WTC11 (cell line): ENCODE data around the gene CCDC6. TPM values are rescaled to one million over a fixed set of nuclear protein-coding genes. Genes with fewer than 3 reads are reported as not detected.

Experiments
- ATAC-seq: fragments of 200-7000 bp; cut with Tn5 transposase; 2 replicates; pipeline ENCODE4 v1.10.0; 2021; ENCODE audit warnings: mild to moderate bottlenecking, moderate library complexity
- CTCF ChIA-PET: fragments of 300-600 bp; sonication (Branson Sonifier 250); formaldehyde crosslinking; loops from one replicate; lab custom pipeline; 2021; ENCODE audit warnings: antibody characterized with exemption; lab: Charles Lee
- POLR2A ChIA-PET: fragments of 350-600 bp; sonication (Branson Sonifier 250); formaldehyde crosslinking; loops from one replicate; lab custom pipeline; 2021; ENCODE audit warnings: antibody characterized with exemption; lab: Charles Lee
- DNase-seq: peaks from one replicate; pipeline ENCODE4 v3.0.0; 2021; ENCODE audit warnings: low spot score
- H3K27ac Mint-ChIP-seq: 2 replicates; pipeline ENCODE4 v1.8.0; 2021; ENCODE audit warnings: mixed read lengths
- H3K27me3 Mint-ChIP-seq: 2 replicates; pipeline ENCODE4 v1.8.0; 2021; ENCODE audit warnings: low read depth, mild to moderate bottlenecking, moderate library complexity, mixed read lengths
- H3K36me3 Mint-ChIP-seq: 2 replicates; pipeline ENCODE4 v1.8.0; 2021; ENCODE audit warnings: mixed read lengths
- H3K4me1 Mint-ChIP-seq: 2 replicates; pipeline ENCODE4 v1.8.0; 2022; ENCODE audit warnings: mixed read lengths
- H3K4me3 Mint-ChIP-seq: 2 replicates; pipeline ENCODE4 v1.8.0; 2021; ENCODE audit warnings: mild to moderate bottlenecking, moderate library complexity, mixed read lengths
- H3K9me3 Mint-ChIP-seq: 2 replicates; pipeline ENCODE4 v1.8.0; 2021; ENCODE audit warnings: mixed read lengths
- ATF1 ChIP-seq: sonication (generic); formaldehyde crosslinking; IDR thresholded peaks from 2 replicates; pipeline ENCODE4 v1.8.1; 2023; ENCODE audit warnings: mild to moderate bottlenecking, moderate library complexity, missing genetic modification reagents
- ETV6 ChIP-seq: sonication (generic); formaldehyde crosslinking; IDR thresholded peaks from 2 replicates; pipeline ENCODE4 v1.8.1; 2022; ENCODE audit warnings: mild to moderate bottlenecking, missing genetic modification reagents
- GTF2I ChIP-seq: fragments of 250-450 bp; sonication (Bioruptor Pico); conservative IDR thresholded peaks from 2 replicates; pipeline ENCODE4 v1.4.0; 2021; ENCODE audit warnings: mild to moderate bottlenecking
- KAT7 ChIP-seq: sonication (generic); formaldehyde crosslinking; IDR thresholded peaks from 2 replicates; pipeline ENCODE4 v1.8.1; 2023; ENCODE audit warnings: missing genetic modification reagents, mild to moderate bottlenecking, borderline replicate concordance
- RELA ChIP-seq: sonication (generic); formaldehyde crosslinking; IDR thresholded peaks from 2 replicates; pipeline ENCODE4 v1.8.1; 2022; ENCODE audit warnings: missing genetic modification reagents, mild to moderate bottlenecking, borderline replicate concordance
- SMAD3 ChIP-seq: sonication (generic); formaldehyde crosslinking; IDR thresholded peaks from 2 replicates; pipeline ENCODE4 v1.8.0; 2022; ENCODE audit warnings: missing genetic modification reagents, mild to moderate bottlenecking, borderline replicate concordance
- SOX15 ChIP-seq: fragments of 250-450 bp; sonication (Bioruptor Pico); IDR thresholded peaks from 2 replicates; pipeline ENCODE4 v1.9.0; 2021; ENCODE audit warnings: mild to moderate bottlenecking
- ZNF121 ChIP-seq: sonication (generic); formaldehyde crosslinking; IDR thresholded peaks from 2 replicates; pipeline ENCODE4 v1.8.0; 2023; ENCODE audit warnings: missing genetic modification reagents
- total RNA-seq: library from RNA; stranded (reverse); gene quantifications from 3 replicates; pipeline ENCODE4 v1.2.3, GENCODE V29; 2021
- TF ChIP-seq, protein P1 (sequence below): sonication (generic); formaldehyde crosslinking; IDR thresholded peaks from 2 replicates; pipeline ENCODE4 v1.8.1; 2022; ENCODE audit warnings: low read depth, mild to moderate bottlenecking, moderate library complexity, missing genetic modification reagents, borderline replicate concordance
- TF ChIP-seq, protein P2 (sequence below): sonication (generic); formaldehyde crosslinking; IDR thresholded peaks from 2 replicates; pipeline ENCODE4 v1.8.1; 2022; ENCODE audit warnings: mild to moderate bottlenecking, missing genetic modification reagents, moderate library complexity, borderline replicate concordance
- TF ChIP-seq, protein P3 (sequence below): sonication (generic); formaldehyde crosslinking; IDR thresholded peaks from 2 replicates; pipeline ENCODE4 v1.8.1; 2023; ENCODE audit warnings: mild to moderate bottlenecking, moderate library complexity, missing genetic modification reagents
- TF ChIP-seq, protein P4 (sequence below): fragments of 250-450 bp; sonication (Bioruptor Pico); IDR thresholded peaks from 2 replicates; pipeline ENCODE4 v1.9.0; 2021; ENCODE audit warnings: mild to moderate bottlenecking
- TF ChIP-seq, protein P5 (sequence below): sonication (generic); formaldehyde crosslinking; IDR thresholded peaks from 2 replicates; pipeline ENCODE4 v1.8.1; 2022; ENCODE audit warnings: mild to moderate bottlenecking, moderate library complexity, missing genetic modification reagents
- TF ChIP-seq, protein P6 (sequence below): sonication (generic); formaldehyde crosslinking; IDR thresholded peaks from 2 replicates; pipeline ENCODE4 v1.8.0; 2022; ENCODE audit warnings: mild to moderate bottlenecking, missing genetic modification reagents
- TF ChIP-seq, protein P7 (sequence below): sonication (generic); formaldehyde crosslinking; IDR thresholded peaks from 2 replicates; pipeline ENCODE4 v1.8.1; 2023; ENCODE audit warnings: mild to moderate bottlenecking, missing genetic modification reagents, borderline replicate concordance
- TF ChIP-seq, protein P8 (sequence below): sonication (generic); formaldehyde crosslinking; IDR thresholded peaks from 2 replicates; pipeline ENCODE4 v1.8.1; 2023; ENCODE audit warnings: mild to moderate bottlenecking, missing genetic modification reagents, moderate library complexity
- TF ChIP-seq, protein P9 (sequence below): fragments of 250-450 bp; sonication (Bioruptor Pico); IDR thresholded peaks from 2 replicates; pipeline ENCODE4 v1.9.0; 2021; ENCODE audit warnings: mild to moderate bottlenecking, borderline replicate concordance

CCDC6 gene
- total RNA-seq, 1 experiment from 2014 or later, result 55.2 TPM

DNA sequence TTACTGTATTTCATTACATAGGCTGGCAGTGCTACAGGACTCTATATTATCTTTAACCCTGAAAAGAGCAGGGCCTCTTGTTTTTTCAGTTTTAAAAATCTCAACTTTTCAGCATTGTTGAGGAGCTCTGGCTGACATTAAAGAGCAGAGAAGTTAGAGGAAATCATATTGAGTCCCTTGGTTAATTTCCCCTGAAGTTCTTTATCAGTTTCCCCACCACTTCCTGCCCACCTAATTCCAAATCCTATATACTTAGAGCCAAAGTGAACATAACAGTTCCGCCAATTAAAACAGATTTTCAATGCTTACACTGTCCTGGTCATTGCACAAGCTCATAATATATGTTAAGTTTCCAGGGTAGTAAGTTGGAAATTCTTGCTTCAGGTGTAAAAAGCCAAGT, 87.1 kb downstream of the CCDC6 start:
- TF ChIP-seq, protein P1, sequence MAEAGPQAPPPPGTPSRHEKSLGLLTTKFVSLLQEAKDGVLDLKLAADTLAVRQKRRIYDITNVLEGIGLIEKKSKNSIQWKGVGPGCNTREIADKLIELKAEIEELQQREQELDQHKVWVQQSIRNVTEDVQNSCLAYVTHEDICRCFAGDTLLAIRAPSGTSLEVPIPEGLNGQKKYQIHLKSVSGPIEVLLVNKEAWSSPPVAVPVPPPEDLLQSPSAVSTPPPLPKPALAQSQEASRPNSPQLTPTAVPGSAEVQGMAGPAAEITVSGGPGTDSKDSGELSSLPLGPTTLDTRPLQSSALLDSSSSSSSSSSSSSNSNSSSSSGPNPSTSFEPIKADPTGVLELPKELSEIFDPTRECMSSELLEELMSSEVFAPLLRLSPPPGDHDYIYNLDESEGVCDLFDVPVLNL, result no peak
- TF ChIP-seq, protein P2, sequence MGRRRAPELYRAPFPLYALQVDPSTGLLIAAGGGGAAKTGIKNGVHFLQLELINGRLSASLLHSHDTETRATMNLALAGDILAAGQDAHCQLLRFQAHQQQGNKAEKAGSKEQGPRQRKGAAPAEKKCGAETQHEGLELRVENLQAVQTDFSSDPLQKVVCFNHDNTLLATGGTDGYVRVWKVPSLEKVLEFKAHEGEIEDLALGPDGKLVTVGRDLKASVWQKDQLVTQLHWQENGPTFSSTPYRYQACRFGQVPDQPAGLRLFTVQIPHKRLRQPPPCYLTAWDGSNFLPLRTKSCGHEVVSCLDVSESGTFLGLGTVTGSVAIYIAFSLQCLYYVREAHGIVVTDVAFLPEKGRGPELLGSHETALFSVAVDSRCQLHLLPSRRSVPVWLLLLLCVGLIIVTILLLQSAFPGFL (CRISPR knock-in tag), result no peak
- TF ChIP-seq SMAD3 (no peak), ATF1 (no peak), KAT7 (no peak), GTF2I (CRISPR knock-in tag) (no peak)
- TF ChIP-seq, protein P3, sequence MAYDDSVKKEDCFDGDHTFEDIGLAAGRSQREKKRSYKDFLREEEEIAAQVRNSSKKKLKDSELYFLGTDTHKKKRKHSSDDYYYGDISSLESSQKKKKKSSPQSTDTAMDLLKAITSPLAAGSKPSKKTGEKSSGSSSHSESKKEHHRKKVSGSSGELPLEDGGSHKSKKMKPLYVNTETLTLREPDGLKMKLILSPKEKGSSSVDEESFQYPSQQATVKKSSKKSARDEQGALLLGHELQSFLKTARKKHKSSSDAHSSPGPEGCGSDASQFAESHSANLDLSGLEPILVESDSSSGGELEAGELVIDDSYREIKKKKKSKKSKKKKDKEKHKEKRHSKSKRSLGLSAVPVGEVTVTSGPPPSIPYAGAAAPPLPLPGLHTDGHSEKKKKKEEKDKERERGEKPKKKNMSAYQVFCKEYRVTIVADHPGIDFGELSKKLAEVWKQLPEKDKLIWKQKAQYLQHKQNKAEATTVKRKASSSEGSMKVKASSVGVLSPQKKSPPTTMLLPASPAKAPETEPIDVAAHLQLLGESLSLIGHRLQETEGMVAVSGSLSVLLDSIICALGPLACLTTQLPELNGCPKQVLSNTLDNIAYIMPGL (CRISPR knock-in tag), result no peak
- ATAC-seq (no peak), DNase-seq (no peak)
- peaks cover 32% of the 10 kb centered on the region for H3K4me1 Mint-ChIP-seq
- peaks cover 5% of the 10 kb centered on the region for H3K36me3 Mint-ChIP-seq
- H3K27me3 Mint-ChIP-seq, result no peaks in the 10 kb centered on the region
- ChIA-PET CTCF (interaction anchor here (3.3 kb wide), 1 partner anchor 11 kb away, joined by 30 read pairs; no protein-coding TSS in a partner anchor), POLR2A (no interaction called here)
- no peak overlapping the region for H3K27ac Mint-ChIP-seq
- no peak overlapping the region for H3K4me3 Mint-ChIP-seq
- no peaks in the 10 kb centered on the region for H3K9me3 Mint-ChIP-seq

DNA sequence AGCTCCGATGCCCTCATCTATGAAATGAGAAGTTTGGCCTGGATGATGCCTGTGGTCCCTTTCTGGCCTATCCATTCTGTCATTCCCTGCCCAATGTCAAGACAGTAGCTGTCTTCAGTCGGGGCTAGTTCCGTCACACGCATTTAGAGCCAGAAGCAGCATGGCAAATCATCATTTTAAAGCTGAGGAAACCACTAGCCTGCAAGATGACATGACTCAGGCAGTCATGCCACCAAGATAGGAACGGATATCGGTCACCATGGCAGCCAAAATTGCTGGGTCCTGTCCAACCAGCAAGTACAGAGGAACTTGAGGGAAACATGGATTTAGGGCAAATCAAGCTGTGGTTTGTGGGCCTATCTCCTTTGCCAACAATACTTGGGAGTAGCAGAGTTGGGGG, 88.6 kb downstream of the CCDC6 start:
- H3K36me3 Mint-ChIP-seq, result peaks cover 14% of the 10 kb centered on the region
- DNase-seq (no peak), ATAC-seq (no peak)
- ChIA-PET POLR2A (no interaction called here), CTCF (interaction anchor here (1.1 to 3.4 kb wide), 2 partner anchors 13 kb away, joined by 5 to 16 read pairs; no protein-coding TSS in a partner anchor)
- no peak overlapping the region for H3K27ac Mint-ChIP-seq
- H3K4me1 Mint-ChIP-seq, result peaks cover 29% of the 10 kb centered on the region
- TF ChIP-seq, protein P4, sequence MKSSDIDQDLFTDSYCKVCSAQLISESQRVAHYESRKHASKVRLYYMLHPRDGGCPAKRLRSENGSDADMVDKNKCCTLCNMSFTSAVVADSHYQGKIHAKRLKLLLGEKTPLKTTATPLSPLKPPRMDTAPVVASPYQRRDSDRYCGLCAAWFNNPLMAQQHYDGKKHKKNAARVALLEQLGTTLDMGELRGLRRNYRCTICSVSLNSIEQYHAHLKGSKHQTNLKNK (CRISPR knock-in tag), result no peak
- TF ChIP-seq, protein P5, sequence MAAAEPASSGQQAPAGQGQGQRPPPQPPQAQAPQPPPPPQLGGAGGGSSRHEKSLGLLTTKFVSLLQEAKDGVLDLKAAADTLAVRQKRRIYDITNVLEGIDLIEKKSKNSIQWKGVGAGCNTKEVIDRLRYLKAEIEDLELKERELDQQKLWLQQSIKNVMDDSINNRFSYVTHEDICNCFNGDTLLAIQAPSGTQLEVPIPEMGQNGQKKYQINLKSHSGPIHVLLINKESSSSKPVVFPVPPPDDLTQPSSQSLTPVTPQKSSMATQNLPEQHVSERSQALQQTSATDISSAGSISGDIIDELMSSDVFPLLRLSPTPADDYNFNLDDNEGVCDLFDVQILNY (CRISPR knock-in tag), result no peak
- TF ChIP-seq ZNF121 (CRISPR knock-in tag), result no peak
- TF ChIP-seq, protein P6, sequence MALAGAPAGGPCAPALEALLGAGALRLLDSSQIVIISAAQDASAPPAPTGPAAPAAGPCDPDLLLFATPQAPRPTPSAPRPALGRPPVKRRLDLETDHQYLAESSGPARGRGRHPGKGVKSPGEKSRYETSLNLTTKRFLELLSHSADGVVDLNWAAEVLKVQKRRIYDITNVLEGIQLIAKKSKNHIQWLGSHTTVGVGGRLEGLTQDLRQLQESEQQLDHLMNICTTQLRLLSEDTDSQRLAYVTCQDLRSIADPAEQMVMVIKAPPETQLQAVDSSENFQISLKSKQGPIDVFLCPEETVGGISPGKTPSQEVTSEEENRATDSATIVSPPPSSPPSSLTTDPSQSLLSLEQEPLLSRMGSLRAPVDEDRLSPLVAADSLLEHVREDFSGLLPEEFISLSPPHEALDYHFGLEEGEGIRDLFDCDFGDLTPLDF (CRISPR knock-in tag), result no peak
- TF ChIP-seq, protein P7, sequence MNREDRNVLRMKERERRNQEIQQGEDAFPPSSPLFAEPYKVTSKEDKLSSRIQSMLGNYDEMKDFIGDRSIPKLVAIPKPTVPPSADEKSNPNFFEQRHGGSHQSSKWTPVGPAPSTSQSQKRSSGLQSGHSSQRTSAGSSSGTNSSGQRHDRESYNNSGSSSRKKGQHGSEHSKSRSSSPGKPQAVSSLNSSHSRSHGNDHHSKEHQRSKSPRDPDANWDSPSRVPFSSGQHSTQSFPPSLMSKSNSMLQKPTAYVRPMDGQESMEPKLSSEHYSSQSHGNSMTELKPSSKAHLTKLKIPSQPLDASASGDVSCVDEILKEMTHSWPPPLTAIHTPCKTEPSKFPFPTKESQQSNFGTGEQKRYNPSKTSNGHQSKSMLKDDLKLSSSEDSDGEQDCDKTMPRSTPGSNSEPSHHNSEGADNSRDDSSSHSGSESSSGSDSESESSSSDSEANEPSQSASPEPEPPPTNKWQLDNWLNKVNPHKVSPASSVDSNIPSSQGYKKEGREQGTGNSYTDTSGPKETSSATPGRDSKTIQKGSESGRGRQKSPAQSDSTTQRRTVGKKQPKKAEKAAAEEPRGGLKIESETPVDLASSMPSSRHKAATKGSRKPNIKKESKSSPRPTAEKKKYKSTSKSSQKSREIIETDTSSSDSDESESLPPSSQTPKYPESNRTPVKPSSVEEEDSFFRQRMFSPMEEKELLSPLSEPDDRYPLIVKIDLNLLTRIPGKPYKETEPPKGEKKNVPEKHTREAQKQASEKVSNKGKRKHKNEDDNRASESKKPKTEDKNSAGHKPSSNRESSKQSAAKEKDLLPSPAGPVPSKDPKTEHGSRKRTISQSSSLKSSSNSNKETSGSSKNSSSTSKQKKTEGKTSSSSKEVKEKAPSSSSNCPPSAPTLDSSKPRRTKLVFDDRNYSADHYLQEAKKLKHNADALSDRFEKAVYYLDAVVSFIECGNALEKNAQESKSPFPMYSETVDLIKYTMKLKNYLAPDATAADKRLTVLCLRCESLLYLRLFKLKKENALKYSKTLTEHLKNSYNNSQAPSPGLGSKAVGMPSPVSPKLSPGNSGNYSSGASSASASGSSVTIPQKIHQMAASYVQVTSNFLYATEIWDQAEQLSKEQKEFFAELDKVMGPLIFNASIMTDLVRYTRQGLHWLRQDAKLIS (CRISPR knock-in tag), result no peak
- TF ChIP-seq, protein P8, sequence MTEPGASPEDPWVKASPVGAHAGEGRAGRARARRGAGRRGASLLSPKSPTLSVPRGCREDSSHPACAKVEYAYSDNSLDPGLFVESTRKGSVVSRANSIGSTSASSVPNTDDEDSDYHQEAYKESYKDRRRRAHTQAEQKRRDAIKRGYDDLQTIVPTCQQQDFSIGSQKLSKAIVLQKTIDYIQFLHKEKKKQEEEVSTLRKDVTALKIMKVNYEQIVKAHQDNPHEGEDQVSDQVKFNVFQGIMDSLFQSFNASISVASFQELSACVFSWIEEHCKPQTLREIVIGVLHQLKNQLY (CRISPR knock-in tag), result no peak
- no peak for TF ChIP-seq ETV6
- TF ChIP-seq, protein P9, sequence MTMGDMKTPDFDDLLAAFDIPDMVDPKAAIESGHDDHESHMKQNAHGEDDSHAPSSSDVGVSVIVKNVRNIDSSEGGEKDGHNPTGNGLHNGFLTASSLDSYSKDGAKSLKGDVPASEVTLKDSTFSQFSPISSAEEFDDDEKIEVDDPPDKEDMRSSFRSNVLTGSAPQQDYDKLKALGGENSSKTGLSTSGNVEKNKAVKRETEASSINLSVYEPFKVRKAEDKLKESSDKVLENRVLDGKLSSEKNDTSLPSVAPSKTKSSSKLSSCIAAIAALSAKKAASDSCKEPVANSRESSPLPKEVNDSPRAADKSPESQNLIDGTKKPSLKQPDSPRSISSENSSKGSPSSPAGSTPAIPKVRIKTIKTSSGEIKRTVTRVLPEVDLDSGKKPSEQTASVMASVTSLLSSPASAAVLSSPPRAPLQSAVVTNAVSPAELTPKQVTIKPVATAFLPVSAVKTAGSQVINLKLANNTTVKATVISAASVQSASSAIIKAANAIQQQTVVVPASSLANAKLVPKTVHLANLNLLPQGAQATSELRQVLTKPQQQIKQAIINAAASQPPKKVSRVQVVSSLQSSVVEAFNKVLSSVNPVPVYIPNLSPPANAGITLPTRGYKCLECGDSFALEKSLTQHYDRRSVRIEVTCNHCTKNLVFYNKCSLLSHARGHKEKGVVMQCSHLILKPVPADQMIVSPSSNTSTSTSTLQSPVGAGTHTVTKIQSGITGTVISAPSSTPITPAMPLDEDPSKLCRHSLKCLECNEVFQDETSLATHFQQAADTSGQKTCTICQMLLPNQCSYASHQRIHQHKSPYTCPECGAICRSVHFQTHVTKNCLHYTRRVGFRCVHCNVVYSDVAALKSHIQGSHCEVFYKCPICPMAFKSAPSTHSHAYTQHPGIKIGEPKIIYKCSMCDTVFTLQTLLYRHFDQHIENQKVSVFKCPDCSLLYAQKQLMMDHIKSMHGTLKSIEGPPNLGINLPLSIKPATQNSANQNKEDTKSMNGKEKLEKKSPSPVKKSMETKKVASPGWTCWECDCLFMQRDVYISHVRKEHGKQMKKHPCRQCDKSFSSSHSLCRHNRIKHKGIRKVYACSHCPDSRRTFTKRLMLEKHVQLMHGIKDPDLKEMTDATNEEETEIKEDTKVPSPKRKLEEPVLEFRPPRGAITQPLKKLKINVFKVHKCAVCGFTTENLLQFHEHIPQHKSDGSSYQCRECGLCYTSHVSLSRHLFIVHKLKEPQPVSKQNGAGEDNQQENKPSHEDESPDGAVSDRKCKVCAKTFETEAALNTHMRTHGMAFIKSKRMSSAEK (CRISPR knock-in tag), result no peak
- TF ChIP-seq SOX15 (CRISPR knock-in tag), result no peak
- no peak for TF ChIP-seq RELA (CRISPR knock-in tag)
- H3K9me3 Mint-ChIP-seq, result no peaks in the 10 kb centered on the region
- no peaks in the 10 kb centered on the region for H3K27me3 Mint-ChIP-seq
- H3K4me3 Mint-ChIP-seq, result no peak overlapping the region
